Omental fat pad (tissue), 4 donors: ENCODE data around the gene MAGI1. TPM values are rescaled to one million over a fixed set of nuclear protein-coding genes. Genes with fewer than 3 reads are reported as not detected.

ENCODE experiments used
- ATAC-seq: fragments of 150-250 bp; one replicate; pipeline ENCODE4 v1.9.1; 2016; ENCODE audit warnings: mild to moderate bottlenecking, moderate library complexity; ENCODE audit not compliant: low FRiP score
- DNase-seq: peaks from one replicate; pipeline ENCODE4 v3.0.0-alpha.2; 2019; ENCODE audit warnings: low spot score
- total RNA-seq, 4 donors: library from RNA; depleted of rRNA; stranded (reverse); fragments of >200 nt; gene quantifications; one replicate each; pipeline ENCODE4 v1.1.0, GENCODE V29; 2016
- TF ChIP-seq, protein P1 (sequence below), 3 donors: fragments of 450-650 bp; IDR thresholded peaks; one replicate each; pipeline ENCODE4 v1.5.1; 2016 to 2017; ENCODE audit warnings: antibody characterized with exemption in 3 of 3, mild to moderate bottlenecking in 3 of 3, moderate library complexity in 2 of 3

MAGI1 gene
- total RNA-seq, 4 donors from 2014 or later, result 22.9 to 38.8 (median 34.3) TPM

DNA sequence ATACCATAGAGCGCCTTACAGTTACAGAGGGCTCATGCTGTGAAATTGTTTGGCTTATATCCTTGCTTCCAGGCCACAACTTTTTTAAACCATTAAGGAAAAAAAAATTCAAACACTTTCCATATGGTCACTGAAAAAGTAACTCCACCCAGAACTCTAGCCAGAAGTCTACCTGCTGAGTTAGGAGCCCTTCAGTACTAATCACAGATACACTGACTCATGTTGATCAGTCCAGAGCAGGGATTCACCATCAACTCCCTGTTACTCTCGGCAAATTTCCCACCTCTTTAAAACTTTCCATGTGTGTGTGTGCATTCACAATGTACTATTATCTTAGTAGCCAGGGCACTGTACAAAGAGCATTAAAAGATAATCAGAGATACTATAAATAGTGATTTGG, 372.8 kb downstream of the MAGI1 start:
- TF ChIP-seq, protein P1, sequence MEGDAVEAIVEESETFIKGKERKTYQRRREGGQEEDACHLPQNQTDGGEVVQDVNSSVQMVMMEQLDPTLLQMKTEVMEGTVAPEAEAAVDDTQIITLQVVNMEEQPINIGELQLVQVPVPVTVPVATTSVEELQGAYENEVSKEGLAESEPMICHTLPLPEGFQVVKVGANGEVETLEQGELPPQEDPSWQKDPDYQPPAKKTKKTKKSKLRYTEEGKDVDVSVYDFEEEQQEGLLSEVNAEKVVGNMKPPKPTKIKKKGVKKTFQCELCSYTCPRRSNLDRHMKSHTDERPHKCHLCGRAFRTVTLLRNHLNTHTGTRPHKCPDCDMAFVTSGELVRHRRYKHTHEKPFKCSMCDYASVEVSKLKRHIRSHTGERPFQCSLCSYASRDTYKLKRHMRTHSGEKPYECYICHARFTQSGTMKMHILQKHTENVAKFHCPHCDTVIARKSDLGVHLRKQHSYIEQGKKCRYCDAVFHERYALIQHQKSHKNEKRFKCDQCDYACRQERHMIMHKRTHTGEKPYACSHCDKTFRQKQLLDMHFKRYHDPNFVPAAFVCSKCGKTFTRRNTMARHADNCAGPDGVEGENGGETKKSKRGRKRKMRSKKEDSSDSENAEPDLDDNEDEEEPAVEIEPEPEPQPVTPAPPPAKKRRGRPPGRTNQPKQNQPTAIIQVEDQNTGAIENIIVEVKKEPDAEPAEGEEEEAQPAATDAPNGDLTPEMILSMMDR (IDR thresholded peaks at IDR 0.05), result no peak
- DNase-seq (no peak), ATAC-seq (no peak)

DNA sequence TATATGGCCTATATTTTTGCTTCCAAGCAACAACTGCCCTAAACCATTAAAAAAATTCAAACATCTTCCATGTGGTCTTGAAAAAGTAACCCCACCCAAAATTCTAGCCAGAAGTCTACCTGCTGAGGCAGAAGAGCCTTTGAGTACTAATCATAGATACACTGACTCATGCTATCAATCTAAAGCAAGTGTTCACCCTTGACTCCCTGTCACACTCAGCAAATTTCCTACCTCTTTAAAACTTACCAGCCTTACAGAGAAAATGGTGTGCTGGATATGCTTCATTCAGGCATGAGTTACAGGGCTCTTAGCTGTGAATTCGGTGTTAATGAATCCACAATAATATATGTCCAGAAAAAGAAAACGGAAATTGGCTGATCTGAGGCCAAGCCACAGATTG, 373.8 kb downstream of the MAGI1 start:
- TF ChIP-seq, protein P1 (IDR thresholded peaks at IDR 0.05), result no peak
- ATAC-seq (no peak), DNase-seq (no peak)

DNA sequence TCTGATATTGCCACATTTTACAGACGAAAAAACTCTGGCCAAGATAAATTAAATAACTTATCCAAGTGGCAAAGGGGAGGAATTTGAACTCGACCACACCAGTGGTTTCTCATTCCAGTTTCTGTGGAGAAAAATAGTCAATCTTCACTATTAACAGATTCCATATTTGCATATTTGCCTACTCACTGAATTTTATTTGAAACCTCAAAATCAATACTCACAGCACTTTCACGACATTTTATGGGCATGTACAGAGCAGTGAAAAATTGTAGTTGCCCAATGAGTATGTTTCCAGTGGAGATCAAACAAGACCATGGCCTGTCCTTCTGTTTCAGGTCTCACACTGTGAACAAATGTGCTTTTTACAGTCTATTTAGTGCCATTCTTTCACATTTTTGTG, 374.3 kb downstream of the MAGI1 start:
- ATAC-seq (no peak), DNase-seq (no peak)
- TF ChIP-seq, protein P1 (IDR thresholded peaks at IDR 0.05), result no peak

DNA sequence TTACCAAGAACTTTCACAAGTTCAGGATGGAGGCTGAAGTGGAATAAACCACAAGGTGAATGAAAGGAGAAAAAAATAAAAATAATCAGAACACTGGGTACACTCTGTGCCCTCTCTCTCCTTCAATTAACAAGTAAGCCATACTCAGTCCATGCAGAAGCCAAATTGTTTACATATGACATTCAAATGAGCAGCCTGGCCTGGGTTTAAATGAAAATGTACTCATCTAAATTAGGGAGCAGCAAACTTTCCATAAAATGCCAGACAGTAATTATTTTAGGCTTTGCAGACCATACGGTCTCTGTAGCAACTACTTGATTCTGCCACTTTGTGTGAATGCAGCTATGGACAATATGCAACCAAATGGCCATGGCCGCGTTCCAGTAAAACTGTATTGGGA, 376.6 kb downstream of the MAGI1 start:
- TF ChIP-seq, protein P1 (IDR thresholded peaks at IDR 0.05), result no peak
- no peak for DNase-seq
- no peak for ATAC-seq

DNA sequence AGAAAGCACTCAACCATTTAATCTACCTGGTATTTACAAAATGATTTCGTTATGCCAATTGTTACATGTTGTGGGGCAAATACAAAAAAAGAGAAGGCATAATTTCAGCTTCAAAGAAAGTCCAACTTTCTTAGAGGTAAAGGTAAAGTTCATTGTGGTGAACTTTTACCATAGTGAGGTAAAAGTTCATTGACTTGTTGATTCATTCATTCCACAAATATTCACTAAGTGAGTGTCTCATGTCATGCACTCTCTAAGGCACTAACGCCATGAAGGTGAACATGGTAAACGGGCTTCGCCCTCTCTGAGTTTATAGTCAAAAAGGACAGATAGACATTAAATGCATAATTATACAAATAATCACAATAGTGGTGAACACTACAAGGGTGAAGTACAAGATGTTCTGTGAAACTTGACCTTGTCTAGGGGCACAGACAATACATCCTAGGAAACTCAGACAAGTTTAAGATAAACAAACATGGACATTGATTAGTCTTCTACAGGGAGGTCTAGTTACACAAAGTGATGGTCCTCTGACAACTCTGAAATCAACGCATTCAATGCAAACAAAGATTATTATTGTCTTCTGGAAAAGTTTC, 378.6 kb downstream of the MAGI1 start:
- ATAC-seq (no peak), DNase-seq (no peak)
- TF ChIP-seq, protein P1 (IDR thresholded peaks at IDR 0.05), result no peak

DNA sequence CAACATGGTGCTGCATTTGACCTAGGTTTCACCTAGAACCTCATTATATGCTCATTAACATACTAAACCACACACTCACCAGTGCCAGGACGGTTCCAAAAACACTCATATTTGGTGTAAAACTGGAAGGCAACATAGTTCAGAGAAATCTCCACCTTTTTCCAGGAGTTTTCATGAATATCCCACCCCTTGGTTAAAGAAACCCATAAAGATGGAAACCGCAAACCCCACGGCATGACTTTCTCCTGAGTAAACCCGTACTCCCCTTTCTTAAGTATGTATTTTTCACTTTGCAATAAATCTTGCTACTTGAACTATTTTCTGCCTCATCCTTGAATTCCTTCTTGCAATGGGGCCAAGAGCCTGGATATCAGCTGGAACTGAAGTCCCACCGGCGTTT, 379.3 kb downstream of the MAGI1 start:
- DNase-seq (no peak), ATAC-seq (no peak)
- TF ChIP-seq, protein P1 (IDR thresholded peaks at IDR 0.05), result no peak

DNA sequence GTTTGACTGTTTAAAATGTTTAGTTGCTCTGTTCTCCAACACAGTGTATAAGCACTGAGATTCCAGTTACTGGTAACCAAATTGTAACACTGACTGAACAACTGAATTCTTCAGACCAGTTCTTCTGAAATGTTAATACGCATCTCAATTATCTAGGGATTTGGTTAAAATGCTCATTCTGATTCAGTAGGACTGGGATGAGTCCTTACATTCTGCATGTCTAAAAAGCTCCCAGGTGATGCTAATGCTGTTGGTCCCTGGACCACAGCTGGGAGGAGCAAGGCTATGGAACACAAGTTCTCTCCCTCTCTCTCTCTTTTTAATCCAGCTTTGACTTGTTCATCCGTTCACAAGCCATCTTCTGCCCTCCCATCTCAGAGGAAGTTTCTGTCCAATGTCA, 380.3 kb downstream of the MAGI1 start:
- ATAC-seq (no peak), DNase-seq (no peak)
- TF ChIP-seq, protein P1 (IDR thresholded peaks at IDR 0.05), result no peak
